Cardiac septum (tissue), 1 donor: ENCODE results near the gene SLC39A11. TPM values are rescaled to one million over a fixed set of nuclear protein-coding genes. Genes with fewer than 3 reads are reported as not detected.
"Not testable (repeated sequence)": the region's sequence is repeated elsewhere in the genome, so short reads cannot be mapped to it uniquely, and the experiment has no call there.

ENCODE experiments used
- DNase-seq: peaks from one replicate; pipeline ENCODE4 v3.0.0-alpha.2; 2020; ENCODE audit warnings: low spot score
- intact Hi-C: fragments of 100-400 bp; cut with DNase I; formaldehyde crosslinking; loops from one replicate; pipeline ENCODE4 v1.14.0; 2022
- long read RNA-seq: library from polyadenylated mRNA; unstranded; transcript quantifications from one replicate; pipeline ENCODE4 v2.0.0, GENCODE V29; 2021
- total RNA-seq: library from RNA; stranded (reverse); fragmentation: NEBNext Ultra II Directional; extraction: Animal tissue kit (Norgen Biotek cat#: 25700); gene quantifications from one replicate; pipeline ENCODE4 v1.2.1, GENCODE V29; 2021
- donor health status: DM: no; HTN: no; CAD: no.

The SLC39A11 gene
- 7.2 TPM for total RNA-seq
- long read RNA-seq, partial matches to known transcripts, result 0 of 8 reads
- long read RNA-seq, other reads (novel, unspliced or antisense), result 8 of 8 reads

GRCh38 chr17:73092523-73093135, at the start of gene SLC39A11:
TSS of gene SLC39A11 (minus strand) at chr17:73092688. CDS start at chr17:73088764, 3,924 bp downstream.
- intact Hi-C loops, result no loop called here
- peak; percentile 96 for DNase-seq

GRCh38 chr17:73141411-73141810, 48.9 kb upstream of the SLC39A11 start:
- intact Hi-C loops, result no loop called here
- DNase-seq, result peak; percentile 62

- DNase-seq, result peak; percentile 29
- intact Hi-C loops, result no loop called here
Observed at GRCh38 chr17:73140566-73140965, 48.1 kb upstream of the SLC39A11 start.

GRCh38 chr17:73139296-73139695, 46.8 kb upstream of the SLC39A11 start:
- intact Hi-C loops, result no loop called here
- no peak for DNase-seq

DNA sequence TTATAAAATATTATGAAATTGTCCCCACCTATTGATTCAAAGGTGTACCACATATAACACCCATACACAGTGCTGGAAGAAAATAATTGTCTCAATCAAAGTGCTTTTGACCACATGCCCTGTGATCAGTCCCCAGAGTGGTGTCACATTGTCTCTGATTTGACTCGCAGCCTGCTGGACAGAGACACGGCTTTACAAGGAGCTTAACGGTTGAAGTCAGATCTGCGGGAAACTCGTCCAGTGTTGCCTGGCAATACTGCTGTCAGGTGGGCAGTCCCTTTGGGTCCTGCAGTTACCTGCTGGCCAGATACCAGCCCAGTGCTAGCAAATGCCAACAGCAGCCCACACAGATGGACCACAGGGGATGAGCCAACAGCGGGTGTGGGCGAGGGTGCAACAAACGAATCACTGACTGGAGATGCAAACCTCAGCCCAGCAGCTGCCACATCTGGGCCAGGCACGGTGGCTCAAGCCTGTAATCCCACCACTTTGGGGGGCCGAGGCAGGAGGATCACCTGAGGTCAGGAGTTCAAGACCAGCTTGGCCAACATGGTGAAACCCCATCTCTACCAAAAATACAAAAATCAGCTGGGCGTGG, 46.2 kb upstream of the SLC39A11 start:
- DNase-seq, result peak; percentile 66
- intact Hi-C loops, result no loop called here

DNA sequence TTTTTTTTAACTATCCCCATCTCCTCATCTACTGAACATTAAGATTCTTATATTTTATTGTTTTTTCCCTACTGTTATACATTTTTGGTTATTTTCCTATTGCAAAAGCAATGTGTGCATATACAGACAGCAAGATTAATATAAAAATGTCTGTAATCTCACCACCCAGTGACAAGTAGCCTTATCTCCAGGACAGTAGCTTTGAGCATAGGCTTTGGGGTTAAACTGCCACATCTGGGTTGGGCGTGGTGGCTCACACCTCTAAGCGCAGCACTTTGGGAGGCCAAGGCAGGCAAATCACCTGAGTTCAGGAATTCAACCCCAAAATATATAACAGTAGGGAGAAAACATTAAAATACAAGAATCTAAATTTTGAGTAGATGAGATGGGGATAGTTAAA, 44.9 kb upstream of the SLC39A11 start:
- intact Hi-C loops, result no loop called here
- DNase-seq, result no peak

GRCh38 chr17:73135766-73136165, 43.3 kb upstream of the SLC39A11 start:
- DNase-seq, result no peak
- intact Hi-C loops, result no loop called here

GRCh38 chr17:73133911-73134649, 41.6 kb upstream of the SLC39A11 start:
- no peak for DNase-seq

GRCh38 chr17:73132085-73132492, 39.6 kb upstream of the SLC39A11 start:
- no peak for DNase-seq
- intact Hi-C loops, result no loop called here

More at GRCh38 chr17:73133911-73134649, 41.6 kb upstream of the SLC39A11 start:
- intact Hi-C loops, result no loop called here

DNA sequence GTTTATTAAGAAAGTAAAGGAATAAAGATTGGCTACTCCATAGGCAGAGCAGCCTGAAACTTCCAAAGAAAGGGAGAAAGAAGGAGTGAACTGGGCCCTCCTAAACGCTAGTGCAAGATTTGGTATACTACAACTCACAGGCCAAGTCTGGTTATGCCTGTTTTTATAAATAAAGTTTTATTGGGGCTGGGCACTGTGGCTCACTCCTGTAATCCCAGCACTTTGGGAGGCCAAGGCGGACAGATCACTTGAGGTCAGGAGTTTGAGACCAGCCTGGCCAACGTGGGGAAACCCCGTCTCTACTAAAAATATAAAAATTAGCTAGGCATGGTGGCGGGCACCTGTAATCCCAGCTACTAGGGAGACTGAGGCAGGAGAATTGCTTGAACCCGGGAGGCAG, 39.0 kb upstream of the SLC39A11 start:
- DNase-seq, intact Hi-C loops: not testable (repeated sequence)

DNA sequence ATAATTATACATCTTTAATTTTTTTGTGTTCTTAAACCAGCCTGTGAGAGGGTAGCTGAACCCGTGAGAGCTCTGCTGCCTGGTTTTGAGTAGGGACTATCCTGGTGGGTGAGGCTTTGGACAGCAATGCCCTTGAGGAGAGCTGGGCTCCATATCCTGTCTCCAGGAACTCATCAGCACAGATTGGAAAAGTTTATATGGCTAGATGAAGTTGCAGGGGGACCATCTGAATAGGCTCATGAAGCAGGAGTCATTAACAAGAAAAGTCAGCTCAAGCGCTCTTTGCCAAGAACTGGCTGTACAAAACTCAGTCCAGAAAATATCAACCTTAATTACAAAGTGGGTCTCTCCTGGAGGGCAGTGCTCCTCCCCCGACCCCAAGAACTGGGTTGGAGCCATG, 38.5 kb upstream of the SLC39A11 start:
- intact Hi-C loops, result no loop called here
- DNase-seq, result no peak

- intact Hi-C loops, result no loop called here
- DNase-seq, result no peak
Observed at GRCh38 chr17:73128496-73128895, 36.0 kb upstream of the SLC39A11 start.

DNA sequence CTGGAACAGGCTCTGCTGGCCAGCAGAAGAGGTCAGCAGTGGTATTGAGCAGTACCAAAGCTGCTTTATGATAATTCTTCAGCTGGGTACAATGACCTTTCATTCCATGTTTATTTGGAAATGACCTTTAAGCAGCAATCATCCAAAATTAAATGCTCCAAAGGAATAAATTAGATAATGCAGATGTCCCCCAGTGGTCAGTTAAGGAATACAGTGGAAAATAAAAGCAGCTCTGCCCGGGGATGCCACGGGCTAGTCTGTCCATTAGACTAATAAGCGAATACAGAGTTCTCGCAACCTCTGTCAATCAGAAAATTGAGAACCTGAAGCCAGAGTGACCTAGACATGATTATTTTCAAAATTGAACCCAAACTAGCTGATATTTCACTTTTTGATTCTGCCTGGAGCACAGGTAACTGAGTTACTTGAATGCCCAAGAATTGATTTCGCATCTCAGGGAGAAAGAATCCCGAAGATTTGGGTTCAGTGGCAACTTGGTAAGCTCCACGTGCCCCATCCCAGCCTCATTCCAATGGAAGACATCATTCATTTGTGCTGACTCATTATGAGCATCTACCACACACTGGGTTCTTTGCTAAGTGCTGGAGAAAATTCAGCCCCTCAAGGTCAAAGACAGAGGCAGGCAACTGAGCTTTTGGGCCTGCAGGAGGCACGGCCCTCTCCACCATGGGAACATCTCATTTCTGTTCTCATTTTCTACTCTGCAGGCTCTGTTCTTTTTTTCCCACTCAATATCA, 34.4 kb upstream of the SLC39A11 start:
- intact Hi-C loops, result no loop called here
- DNase-seq, result peak; percentile 39

DNA sequence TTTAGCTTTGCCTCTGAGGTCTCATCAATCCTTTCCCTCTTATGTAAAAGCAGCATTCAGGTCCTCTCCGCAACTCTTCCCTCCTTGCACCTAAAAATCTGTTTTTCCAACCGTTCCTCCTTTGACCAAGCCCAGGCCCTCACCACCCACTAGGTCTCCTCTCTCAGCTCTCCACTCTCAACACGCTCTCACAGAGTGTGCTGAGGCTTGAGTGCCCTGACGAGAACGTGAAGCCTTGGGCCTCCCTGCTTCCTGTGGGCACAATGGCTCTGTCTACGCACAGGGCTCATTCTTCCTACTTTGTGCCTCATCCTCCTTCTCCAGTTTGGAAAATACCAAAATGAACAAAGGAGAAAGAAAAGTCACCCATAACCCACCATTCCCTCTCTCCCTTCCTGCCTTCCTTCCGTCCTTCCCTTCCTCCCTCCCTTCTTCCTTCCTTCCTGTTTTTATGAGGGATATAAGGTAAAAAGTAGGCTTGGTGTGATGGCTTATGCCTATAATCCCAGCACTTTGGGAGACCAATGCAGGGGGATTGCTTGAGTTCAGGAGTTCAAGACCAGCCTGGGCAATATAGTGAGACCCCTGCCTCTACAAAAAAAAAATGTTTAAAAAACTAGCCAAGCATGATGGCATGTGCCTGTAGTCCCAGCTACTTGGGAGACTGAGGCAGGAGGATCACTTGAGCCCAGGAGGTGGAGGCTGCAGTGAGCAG, 31.3 kb upstream of the SLC39A11 start:
- intact Hi-C loops, result no loop called here
- DNase-seq, result peak; percentile 47

GRCh38 chr17:73122953-73123605, 30.6 kb upstream of the SLC39A11 start:
- intact Hi-C loops, result no loop called here

GRCh38 chr17:73121506-73121905, 29.0 kb upstream of the SLC39A11 start:
- intact Hi-C loops, result no loop called here
- DNase-seq, result peak; percentile 44

More at GRCh38 chr17:73122953-73123605, 30.6 kb upstream of the SLC39A11 start:
- DNase-seq, result peak; percentile 22

DNA sequence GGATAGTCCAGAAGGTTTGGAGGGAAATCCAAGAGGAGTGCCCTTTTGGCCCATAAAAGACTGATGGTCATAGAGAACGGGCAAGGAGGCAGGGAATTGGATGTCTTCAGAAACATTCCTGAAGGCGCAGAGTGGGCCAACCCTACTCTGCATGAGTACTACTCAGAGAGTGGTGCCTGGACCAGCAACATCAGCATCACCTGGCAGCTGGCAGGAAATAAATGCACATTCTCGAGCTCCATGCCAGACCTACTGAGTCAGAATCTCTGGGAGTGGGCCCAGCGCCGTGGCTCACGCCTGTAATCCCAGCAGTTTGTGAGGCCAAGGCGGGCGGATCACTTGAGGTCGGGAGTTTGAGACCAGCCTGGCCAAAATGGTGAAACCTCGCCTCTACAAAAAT, 27.1 kb upstream of the SLC39A11 start:
- DNase-seq, result no peak
- intact Hi-C loops, result no loop called here

- peak; percentile 22 for DNase-seq
- intact Hi-C loops, result no loop called here
Observed at GRCh38 chr17:73118951-73119391, 26.5 kb upstream of the SLC39A11 start.

DNA sequence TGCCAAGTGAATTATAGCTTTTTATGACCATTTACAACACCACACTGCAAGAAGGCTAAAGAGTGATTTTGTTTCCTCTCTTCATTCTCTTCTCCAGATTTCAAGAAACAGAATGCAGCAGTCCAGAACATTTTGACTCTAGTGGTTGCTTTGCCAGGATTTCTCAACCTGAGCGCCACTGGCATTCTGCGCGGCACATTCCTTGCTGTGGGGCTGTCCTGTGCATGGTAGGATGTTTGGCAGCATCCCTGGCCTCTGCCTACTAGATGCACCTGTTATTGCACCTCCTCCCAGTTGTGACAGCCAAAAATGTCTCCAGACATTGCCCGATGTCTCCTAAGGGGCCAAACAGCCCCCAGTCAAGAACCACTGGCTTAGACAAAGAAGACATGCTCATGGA, 25.7 kb upstream of the SLC39A11 start:
- peak; percentile 6 for DNase-seq
- intact Hi-C loops, result no loop called here
